ENCODE results near the gene SOX6.
A peak's percentile ranks its signal among the peaks of the same experiment; 100 is the strongest.

Gene SOX6

GRCh38 chr11:16312233-16312765 is 44.0 kb downstream of the SOX6 start:
- DNase-seq, result no peak

GRCh38 chr11:16311831-16312230 is 44.5 kb downstream of the SOX6 start:
- no peak for DNase-seq

GRCh38 chr11:16310943-16311342 is 45.4 kb downstream of the SOX6 start:
- DNase-seq, result no peak

GRCh38 chr11:16309226-16309625 is 47.1 kb downstream of the SOX6 start:
- no peak for DNase-seq

GRCh38 chr11:16301462-16301861 is 54.9 kb downstream of the SOX6 start:
- no peak for DNase-seq

- DNase-seq, result peak; percentile 20
Observed at GRCh38 chr11:16299884-16300782, 56.2 kb downstream of the SOX6 start.

GRCh38 chr11:16299390-16299789 is 57.0 kb downstream of the SOX6 start:
- DNase-seq, result no peak

- no peak for DNase-seq
Observed at GRCh38 chr11:16297332-16297731, 59.0 kb downstream of the SOX6 start.

- DNase-seq, result no peak
Observed at GRCh38 chr11:16296273-16296672, 60.1 kb downstream of the SOX6 start.

- no peak for DNase-seq
Observed at GRCh38 chr11:16295592-16295991, 60.8 kb downstream of the SOX6 start.

GRCh38 chr11:16293204-16293681 is 63.1 kb downstream of the SOX6 start:
- no peak for DNase-seq

GRCh38 chr11:16292167-16292859 is 64.0 kb downstream of the SOX6 start:
- no peak for DNase-seq

- no peak for DNase-seq
Observed at GRCh38 chr11:16291729-16292128, 64.6 kb downstream of the SOX6 start.

GRCh38 chr11:16289541-16289940 is 66.8 kb downstream of the SOX6 start:
- no peak for DNase-seq

GRCh38 chr11:16287630-16288280 is 68.6 kb downstream of the SOX6 start:
- DNase-seq, result no peak

GRCh38 chr11:16286095-16286494 is 70.3 kb downstream of the SOX6 start:
- DNase-seq, result no peak

GRCh38 chr11:16280256-16280682 is 76.1 kb downstream of the SOX6 start:
- DNase-seq, result peak; percentile 73

- DNase-seq, result no peak
Observed at GRCh38 chr11:16279524-16279923, 76.8 kb downstream of the SOX6 start.

- no peak for DNase-seq
Observed at GRCh38 chr11:16278979-16279378, 77.4 kb downstream of the SOX6 start.

GRCh38 chr11:16278273-16278672 is 78.1 kb downstream of the SOX6 start:
- DNase-seq, result no peak

GRCh38 chr11:16276251-16276650 is 80.1 kb downstream of the SOX6 start:
- DNase-seq, result no peak

GRCh38 chr11:16271258-16271657 is 85.1 kb downstream of the SOX6 start:
- DNase-seq, result no peak

GRCh38 chr11:16266021-16266420 is 90.3 kb downstream of the SOX6 start:
- DNase-seq, result no peak
